ENCODE measurements around the gene NLRC5. TPM values are rescaled to one million over a fixed set of nuclear protein-coding genes. Genes with fewer than 3 reads are reported as not detected.

The NLRC5 gene
- total RNA-seq, 1 experiment from 2014 or later: 1.6 TPM

GRCh38 chr16:57027067-57027466, 37.7 kb downstream of the NLRC5 start:
- H3K9me3 Mint-ChIP-seq (ENCODE audit: unreplicated experiment): no peaks in the 10 kb centered on the region
- H3K27ac Mint-ChIP-seq (ENCODE audit: unreplicated experiment): no peak overlapping the region
- BruUV-seq (replicated peaks): no TSS peak
- no peak for DNase-seq
- Histone ChIP-seq H3K9me3 (no peaks in the 10 kb centered on the region), H3K4me3 (ENCODE audit: low read depth, low read length) (no peak overlapping the region), H3K4me1 (no peaks in the 10 kb centered on the region), H3K27me3 (replicated peaks; ENCODE audit: control insufficient read depth, insufficient read depth, low read length) (no peaks in the 10 kb centered on the region), H3K36me3 (ENCODE audit: control insufficient read depth, insufficient read depth, low read length) (no peaks in the 10 kb centered on the region)
- intact Hi-C loops (cut with micrococcal nuclease; ENCODE audit: unreplicated experiment): no loop called here
- no peaks in the 10 kb centered on the region for H3K4me1 Mint-ChIP-seq (ENCODE audit: low read depth, unreplicated experiment)
- CTCF ChIA-PET: no interaction called here
- H3K27me3 Mint-ChIP-seq (ENCODE audit: insufficient read depth, unreplicated experiment): peaks cover 4% of the 10 kb centered on the region
- TF ChIP-seq, protein P1, sequence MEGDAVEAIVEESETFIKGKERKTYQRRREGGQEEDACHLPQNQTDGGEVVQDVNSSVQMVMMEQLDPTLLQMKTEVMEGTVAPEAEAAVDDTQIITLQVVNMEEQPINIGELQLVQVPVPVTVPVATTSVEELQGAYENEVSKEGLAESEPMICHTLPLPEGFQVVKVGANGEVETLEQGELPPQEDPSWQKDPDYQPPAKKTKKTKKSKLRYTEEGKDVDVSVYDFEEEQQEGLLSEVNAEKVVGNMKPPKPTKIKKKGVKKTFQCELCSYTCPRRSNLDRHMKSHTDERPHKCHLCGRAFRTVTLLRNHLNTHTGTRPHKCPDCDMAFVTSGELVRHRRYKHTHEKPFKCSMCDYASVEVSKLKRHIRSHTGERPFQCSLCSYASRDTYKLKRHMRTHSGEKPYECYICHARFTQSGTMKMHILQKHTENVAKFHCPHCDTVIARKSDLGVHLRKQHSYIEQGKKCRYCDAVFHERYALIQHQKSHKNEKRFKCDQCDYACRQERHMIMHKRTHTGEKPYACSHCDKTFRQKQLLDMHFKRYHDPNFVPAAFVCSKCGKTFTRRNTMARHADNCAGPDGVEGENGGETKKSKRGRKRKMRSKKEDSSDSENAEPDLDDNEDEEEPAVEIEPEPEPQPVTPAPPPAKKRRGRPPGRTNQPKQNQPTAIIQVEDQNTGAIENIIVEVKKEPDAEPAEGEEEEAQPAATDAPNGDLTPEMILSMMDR (IDR thresholded peaks at IDR 0.05; ENCODE audit: insufficient read depth in 1 of 2, low read depth in 1 of 2, low read length in 1 of 2, severe bottlenecking in 1 of 2, unreplicated experiment in 1 of 2): no peak
- POLR2A ChIA-PET: no interaction called here
- H3K36me3 Mint-ChIP-seq (ENCODE audit: insufficient read depth, unreplicated experiment): no peaks in the 10 kb centered on the region
- H3K4me3 Mint-ChIP-seq (ENCODE audit: unreplicated experiment): no peak overlapping the region

DNA sequence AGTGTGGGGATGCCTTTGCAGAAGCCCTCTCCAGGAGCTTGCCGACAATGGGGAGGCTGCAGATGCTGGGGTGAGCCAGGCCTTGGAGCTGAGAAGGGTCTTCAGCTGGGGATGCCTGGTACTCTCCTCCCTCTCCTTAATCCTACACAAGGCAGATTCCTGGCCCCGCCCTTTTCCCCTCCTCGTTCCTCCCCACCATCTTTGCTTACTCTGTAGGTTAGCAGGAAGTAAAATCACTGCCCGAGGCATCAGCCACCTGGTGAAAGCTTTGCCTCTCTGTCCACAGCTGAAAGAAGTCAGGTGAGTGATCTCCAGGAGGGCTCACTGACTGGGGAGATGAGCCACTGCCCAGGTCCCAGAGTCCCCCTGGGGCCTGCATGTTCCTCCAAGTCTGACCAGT, 38.7 kb downstream of the NLRC5 start:
- no peaks in the 10 kb centered on the region for H3K36me3 ChIP-seq (ENCODE audit: control insufficient read depth, insufficient read depth, low read length)
- TF ChIP-seq, protein P1 (IDR thresholded peaks at IDR 0.05; ENCODE audit: insufficient read depth in 1 of 2, low read depth in 1 of 2, low read length in 1 of 2, severe bottlenecking in 1 of 2, unreplicated experiment in 1 of 2): no peak
- no peaks in the 10 kb centered on the region for H3K4me1 ChIP-seq
- H3K27me3 ChIP-seq (replicated peaks; ENCODE audit: control insufficient read depth, insufficient read depth, low read length): no peaks in the 10 kb centered on the region
- no peak overlapping the region for H3K4me3 ChIP-seq (ENCODE audit: low read depth, low read length)
- peaks cover 4% of the 10 kb centered on the region for H3K27me3 Mint-ChIP-seq (ENCODE audit: insufficient read depth, unreplicated experiment)
- H3K9me3 ChIP-seq: no peaks in the 10 kb centered on the region
- intact Hi-C loops (cut with micrococcal nuclease; ENCODE audit: unreplicated experiment): no loop called here
- H3K4me3 Mint-ChIP-seq (ENCODE audit: unreplicated experiment): no peak overlapping the region
- ChIA-PET POLR2A (no interaction called here), CTCF (no interaction called here)
- H3K4me1 Mint-ChIP-seq (ENCODE audit: low read depth, unreplicated experiment): no peaks in the 10 kb centered on the region
- no peaks in the 10 kb centered on the region for H3K36me3 Mint-ChIP-seq (ENCODE audit: insufficient read depth, unreplicated experiment)
- peak; percentile 23 to 63 for DNase-seq
- no peak overlapping the region for H3K27ac Mint-ChIP-seq (ENCODE audit: unreplicated experiment)
- no TSS peak for BruUV-seq (replicated peaks)
- no peaks in the 10 kb centered on the region for H3K9me3 Mint-ChIP-seq (ENCODE audit: unreplicated experiment)

DNA sequence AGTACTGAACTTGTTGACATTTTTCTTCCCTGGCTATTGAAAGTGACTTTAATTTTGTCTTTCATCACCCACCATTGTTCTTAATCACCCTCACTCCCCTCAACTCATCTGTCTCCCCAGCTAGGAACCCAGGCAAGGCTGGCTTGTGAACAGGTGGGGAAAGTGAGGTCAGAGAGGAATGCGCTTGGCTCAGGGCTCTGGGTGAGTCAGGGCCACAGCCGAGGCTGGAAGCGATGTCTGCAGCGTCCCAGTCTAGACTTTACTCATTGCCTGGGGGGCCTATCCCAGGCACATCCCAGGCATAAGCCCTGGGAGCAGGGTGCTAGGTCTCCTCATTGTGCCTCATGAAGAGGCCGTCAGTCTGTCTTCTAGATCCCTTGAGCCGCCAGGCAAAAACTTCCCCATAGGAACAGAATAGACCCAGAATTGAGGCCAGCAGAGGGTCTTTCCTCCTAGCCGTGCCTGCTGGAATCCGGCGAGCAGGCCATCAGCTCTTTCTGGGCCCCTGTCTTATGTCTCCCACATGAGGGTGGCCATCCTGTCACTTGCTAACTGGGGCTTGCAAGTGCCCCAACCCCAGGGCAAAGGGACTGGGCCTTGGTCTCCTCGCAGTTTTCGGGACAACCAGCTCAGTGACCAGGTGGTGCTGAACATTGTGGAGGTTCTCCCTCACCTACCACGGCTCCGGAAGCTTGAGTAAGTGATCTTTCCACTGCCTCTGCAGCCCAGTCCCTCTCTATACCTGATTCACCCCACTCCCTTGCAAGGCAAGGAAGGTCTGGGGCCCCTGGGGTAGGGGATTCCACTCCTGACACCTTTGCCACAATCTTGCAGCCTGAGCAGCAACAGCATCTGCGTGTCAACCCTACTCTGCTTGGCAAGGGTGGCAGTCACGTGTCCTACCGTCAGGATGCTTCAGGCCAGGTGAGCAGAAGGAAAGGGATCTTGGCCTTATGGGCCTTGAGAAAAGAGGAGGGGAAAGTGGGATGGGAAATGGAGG, 40.1 kb downstream of the NLRC5 start:
- Mint-ChIP-seq H3K27ac (ENCODE audit: unreplicated experiment) (no peak overlapping the region), H3K9me3 (ENCODE audit: unreplicated experiment) (no peaks in the 10 kb centered on the region), H3K4me3 (ENCODE audit: unreplicated experiment) (no peak overlapping the region), H3K36me3 (ENCODE audit: insufficient read depth, unreplicated experiment) (no peaks in the 10 kb centered on the region), H3K27me3 (ENCODE audit: insufficient read depth, unreplicated experiment) (peaks cover 4% of the 10 kb centered on the region), H3K4me1 (ENCODE audit: low read depth, unreplicated experiment) (no peaks in the 10 kb centered on the region)
- Histone ChIP-seq H3K36me3 (ENCODE audit: control insufficient read depth, insufficient read depth, low read length) (no peaks in the 10 kb centered on the region), H3K4me1 (no peaks in the 10 kb centered on the region), H3K9me3 (no peaks in the 10 kb centered on the region), H3K27me3 (replicated peaks; ENCODE audit: control insufficient read depth, insufficient read depth, low read length) (no peaks in the 10 kb centered on the region), H3K4me3 (ENCODE audit: low read depth, low read length) (no peak overlapping the region)
- DNase-seq: no peak
- TF ChIP-seq, protein P1 (IDR thresholded peaks at IDR 0.05; ENCODE audit: insufficient read depth in 1 of 2, low read depth in 1 of 2, low read length in 1 of 2, severe bottlenecking in 1 of 2, unreplicated experiment in 1 of 2): no peak
- intact Hi-C loops (cut with micrococcal nuclease; ENCODE audit: unreplicated experiment): no loop called here
- ChIA-PET POLR2A (interaction anchor here (0.6 kb wide), 1 partner anchor 156 kb away, joined by 3 read pairs; the partner anchor contains the start of genes PSME3IP1 and RSPRY1), CTCF (interaction anchor here (1.0 kb wide), 1 partner anchor 236 kb away, joined by 3 read pairs; no protein-coding TSS in a partner anchor)
- no TSS peak for BruUV-seq (replicated peaks)
